ENCODE measurements around the gene PLD1.
A peak's percentile ranks its signal among the peaks of the same experiment; 100 is the strongest.

PLD1 gene

GRCh38 chr3:171753665-171754408 is 56.4 kb downstream of the PLD1 start:
- H3K4me3 ChIP-seq (ENCODE audit: low read depth, low read length): no peak overlapping the region
- no peaks in the 10 kb centered on the region for H3K36me3 ChIP-seq
- DNase-seq: no peak
- H3K27ac ChIP-seq: no peak overlapping the region
- no peak for TF ChIP-seq CTCF (IDR thresholded peaks at IDR 0.05; ENCODE audit: low read depth, low read length)
- no peaks in the 10 kb centered on the region for H3K9me3 ChIP-seq (ENCODE audit: severe bottlenecking)
- H3K27me3 ChIP-seq (ENCODE audit: insufficient read depth, low read depth, severe bottlenecking): no peaks in the 10 kb centered on the region

GRCh38 chr3:171753025-171753472 is 57.2 kb downstream of the PLD1 start:
- no peaks in the 10 kb centered on the region for H3K27me3 ChIP-seq (ENCODE audit: insufficient read depth, low read depth, severe bottlenecking)
- no peak for TF ChIP-seq CTCF (IDR thresholded peaks at IDR 0.05; ENCODE audit: low read depth, low read length)
- H3K36me3 ChIP-seq: no peaks in the 10 kb centered on the region
- no peaks in the 10 kb centered on the region for H3K9me3 ChIP-seq (ENCODE audit: severe bottlenecking)
- peak; percentile 39 for DNase-seq
- no peak overlapping the region for H3K4me3 ChIP-seq (ENCODE audit: low read depth, low read length)
- H3K27ac ChIP-seq: peak overlapping the region; percentile 54

- H3K36me3 ChIP-seq: no peaks in the 10 kb centered on the region
- H3K9me3 ChIP-seq (ENCODE audit: severe bottlenecking): no peaks in the 10 kb centered on the region
- TF ChIP-seq CTCF (IDR thresholded peaks at IDR 0.05; ENCODE audit: low read depth, low read length): no peak
- no peaks in the 10 kb centered on the region for H3K27me3 ChIP-seq (ENCODE audit: insufficient read depth, low read depth, severe bottlenecking)
- DNase-seq: no peak
- H3K4me3 ChIP-seq (ENCODE audit: low read depth, low read length): no peak overlapping the region
- H3K27ac ChIP-seq: peak overlapping the region; percentile 54
These were observed 58.0 kb downstream of the PLD1 start for GRCh38 chr3:171752329-171752728.

- no peak for TF ChIP-seq CTCF (IDR thresholded peaks at IDR 0.05; ENCODE audit: low read depth, low read length)
- DNase-seq: no peak
- Histone ChIP-seq H3K27ac (no peak overlapping the region), H3K36me3 (no peaks in the 10 kb centered on the region), H3K27me3 (ENCODE audit: insufficient read depth, low read depth, severe bottlenecking) (no peaks in the 10 kb centered on the region), H3K4me3 (ENCODE audit: low read depth, low read length) (no peak overlapping the region), H3K9me3 (ENCODE audit: severe bottlenecking) (no peaks in the 10 kb centered on the region)
These were observed 61.2 kb downstream of the PLD1 start for GRCh38 chr3:171749124-171749523.

- Histone ChIP-seq H3K36me3 (no peaks in the 10 kb centered on the region), H3K9me3 (ENCODE audit: severe bottlenecking) (no peaks in the 10 kb centered on the region), H3K4me3 (ENCODE audit: low read depth, low read length) (no peak overlapping the region), H3K27me3 (ENCODE audit: insufficient read depth, low read depth, severe bottlenecking) (no peaks in the 10 kb centered on the region), H3K27ac (no peak overlapping the region)
- TF ChIP-seq CTCF (IDR thresholded peaks at IDR 0.05; ENCODE audit: low read depth, low read length): no peak
- no peak for DNase-seq
These were observed 62.0 kb downstream of the PLD1 start for GRCh38 chr3:171748064-171748924.

All from WERI-Rb-1 (cell line).